NCI-H2107 treated with DMSO at 0.1 percent for 48 hours (cell line): Measurements from ENCODE around the gene BTRC.
"Not testable (repeated sequence)": the region's sequence is repeated elsewhere in the genome, so short reads cannot be mapped to it uniquely, and the experiment has no call there.

Experiments used
- DNase-seq: peaks from one replicate; lab custom pipeline; 2025; ENCODE audit not compliant: unreplicated experiment; lab: John Stamatoyannopoulos, UW

The BTRC gene

GRCh38 chr10:101353692-101354327 is at the start of gene BTRC:
BTRC (plus strand) TSS chr10:101354165; CDS start chr10:101354181, 16 bp downstream.
- peak; percentile 92 for DNase-seq

DNA sequence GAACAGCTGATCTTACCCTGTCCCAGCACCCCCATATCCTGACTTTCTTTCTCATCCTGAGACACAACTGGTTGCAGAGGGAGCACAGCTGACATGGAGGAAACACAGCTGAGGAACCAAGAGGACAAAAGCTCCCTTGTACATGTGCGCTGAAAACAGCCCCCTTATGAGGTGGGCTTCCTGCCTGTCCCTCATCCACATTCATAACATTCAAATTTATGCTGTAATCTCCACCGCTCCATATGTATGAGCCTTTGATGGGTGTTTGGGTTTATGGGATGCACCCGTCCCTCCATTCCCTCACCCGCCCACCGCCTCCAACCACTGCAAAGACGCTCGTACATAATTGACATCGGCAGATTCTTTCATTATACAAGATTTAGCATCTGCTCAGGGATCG is 49.6 kb upstream of the BTRC start:
- no peak for DNase-seq

DNA sequence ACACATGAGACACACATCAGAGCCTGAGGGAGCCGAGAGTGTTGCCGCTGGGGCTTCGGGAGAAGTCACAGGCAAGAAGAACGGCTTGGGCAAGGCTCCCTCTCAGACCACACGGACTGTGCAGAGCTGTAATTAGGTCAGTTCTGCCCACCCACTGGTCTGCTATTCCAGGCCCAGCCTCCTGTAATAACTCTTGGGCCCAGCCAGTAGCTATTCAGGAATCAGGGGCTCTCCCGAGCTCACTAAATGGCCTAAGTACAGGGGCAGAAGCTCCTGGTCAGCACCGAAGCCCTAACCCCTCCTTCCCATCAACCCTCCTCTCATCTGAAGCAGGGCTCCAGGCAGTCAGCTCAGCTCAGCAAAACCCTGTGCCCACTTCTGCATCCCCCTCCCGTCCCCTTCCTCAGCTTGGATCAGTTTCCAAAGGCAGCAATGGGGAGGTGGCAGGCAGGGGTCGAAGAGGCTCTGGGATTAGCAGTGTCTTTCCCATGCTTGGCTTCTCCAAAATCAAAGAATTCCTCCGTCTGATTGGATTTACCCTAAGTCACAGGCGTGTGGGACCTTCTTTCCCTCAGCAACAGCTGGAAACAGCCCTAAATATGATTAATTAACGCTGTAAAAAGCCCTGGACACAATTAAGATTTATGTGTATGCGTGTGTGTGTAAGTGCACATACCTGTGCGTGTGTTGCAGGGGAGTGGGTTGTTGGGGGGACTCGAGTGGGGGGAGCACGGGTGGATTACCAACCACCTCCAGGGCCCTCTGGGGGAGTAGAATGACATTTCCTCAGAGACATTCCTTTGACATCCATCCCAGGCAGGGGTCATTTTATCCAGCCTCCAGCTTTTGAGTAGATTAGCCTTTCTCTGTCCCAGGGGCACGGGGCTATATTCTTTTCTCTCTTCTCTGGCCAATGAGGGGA is 48.4 kb upstream of the BTRC start:
- DNase-seq, result no peak

GRCh38 chr10:101308051-101308450 is 45.9 kb upstream of the BTRC start:
- no peak for DNase-seq

- no peak for DNase-seq
These were observed 43.3 kb upstream of the BTRC start for GRCh38 chr10:101310529-101311184.

- no peak for DNase-seq
These were observed 42.5 kb upstream of the BTRC start for GRCh38 chr10:101311185-101312066.

DNA sequence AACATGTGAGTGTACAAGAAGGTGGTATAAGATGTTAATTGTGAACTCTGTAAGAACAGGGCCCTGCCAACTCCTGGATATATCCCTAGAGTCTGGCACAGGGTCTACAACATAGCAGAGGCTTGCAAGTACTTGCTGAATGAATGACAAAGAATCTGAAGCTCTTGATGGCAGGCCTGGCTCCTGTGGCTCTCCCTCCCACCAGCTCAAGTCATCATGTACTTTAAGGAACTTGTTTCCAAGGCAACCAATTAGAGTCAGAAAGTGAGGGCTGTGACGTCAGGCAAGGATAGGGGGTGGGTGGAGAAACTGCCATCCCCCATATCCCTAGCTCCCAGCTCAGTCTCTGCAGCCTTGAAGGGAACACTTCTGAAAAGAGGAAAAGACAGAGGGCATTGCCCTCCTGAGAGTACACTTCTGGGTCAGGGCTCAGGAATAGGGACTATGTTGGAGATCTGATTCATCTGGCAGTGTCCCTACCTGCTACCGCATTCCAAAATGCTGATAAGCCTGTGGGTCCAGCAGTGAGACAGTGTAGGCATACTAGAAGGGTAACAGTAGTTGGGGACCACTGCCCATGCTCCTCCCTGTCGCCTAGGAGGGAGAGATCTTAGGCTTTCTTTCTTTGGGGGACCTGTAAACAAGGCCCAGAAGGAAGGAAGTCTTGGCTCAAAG is 34.6 kb upstream of the BTRC start:
- no peak for DNase-seq

- no peak for DNase-seq
These were observed 32.9 kb upstream of the BTRC start for GRCh38 chr10:101321073-101321472.

GRCh38 chr10:101322266-101323108 is 31.5 kb upstream of the BTRC start:
- no peak for DNase-seq

GRCh38 chr10:101323495-101323894 is 30.5 kb upstream of the BTRC start:
- no peak for DNase-seq

GRCh38 chr10:101327454-101327853 is 26.5 kb upstream of the BTRC start:
- DNase-seq, result not testable (repeated sequence)

GRCh38 chr10:101329341-101330032 is 24.5 kb upstream of the BTRC start:
- DNase-seq, result no peak

DNA sequence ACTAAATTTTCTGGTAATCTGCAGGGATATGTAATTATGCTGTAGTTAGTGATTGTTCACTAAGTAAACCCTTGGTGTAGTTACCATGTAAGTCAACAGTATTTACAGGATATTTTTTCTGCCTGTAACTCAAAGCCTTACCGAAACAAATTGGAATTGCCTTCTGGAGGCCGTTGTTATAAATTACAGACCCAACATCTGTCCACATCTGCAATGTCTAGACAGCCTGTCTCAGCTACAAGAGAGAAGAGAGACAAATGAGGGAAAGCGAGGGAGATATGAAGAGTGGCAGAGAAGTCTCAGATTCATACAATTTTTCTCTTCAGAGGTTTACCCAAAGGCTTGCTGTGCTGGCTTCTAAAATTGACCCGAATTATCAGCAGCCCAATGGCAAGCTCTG is 23.7 kb upstream of the BTRC start:
- DNase-seq, result no peak

DNA sequence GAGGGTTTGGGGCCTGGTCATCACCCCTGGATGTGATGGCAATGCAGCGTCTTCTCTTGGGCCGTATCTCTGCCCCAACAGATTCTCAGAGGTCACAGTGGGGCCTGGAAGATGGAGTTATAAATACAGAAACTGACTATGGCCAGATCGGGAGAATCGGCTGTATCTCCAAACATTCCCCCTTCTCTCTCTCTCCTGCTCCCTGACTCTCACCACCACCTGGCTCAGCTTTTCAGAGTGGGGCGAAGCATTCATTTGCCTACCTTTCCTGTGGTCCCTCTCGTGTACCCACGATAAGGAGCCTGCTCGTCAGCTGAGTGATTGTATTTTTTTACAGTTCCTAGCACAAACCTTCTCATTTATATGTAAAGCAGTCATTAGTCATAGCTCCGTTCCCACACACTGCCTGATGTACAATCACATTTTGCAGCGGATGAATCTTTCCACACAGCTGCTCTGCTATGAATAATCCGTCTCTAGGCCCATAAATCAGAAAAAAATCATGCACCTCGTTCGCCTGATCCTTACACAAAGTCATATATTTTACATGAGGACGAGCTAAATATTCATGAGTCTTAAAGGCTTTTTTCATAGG is 23.2 kb upstream of the BTRC start:
- DNase-seq, result no peak

DNA sequence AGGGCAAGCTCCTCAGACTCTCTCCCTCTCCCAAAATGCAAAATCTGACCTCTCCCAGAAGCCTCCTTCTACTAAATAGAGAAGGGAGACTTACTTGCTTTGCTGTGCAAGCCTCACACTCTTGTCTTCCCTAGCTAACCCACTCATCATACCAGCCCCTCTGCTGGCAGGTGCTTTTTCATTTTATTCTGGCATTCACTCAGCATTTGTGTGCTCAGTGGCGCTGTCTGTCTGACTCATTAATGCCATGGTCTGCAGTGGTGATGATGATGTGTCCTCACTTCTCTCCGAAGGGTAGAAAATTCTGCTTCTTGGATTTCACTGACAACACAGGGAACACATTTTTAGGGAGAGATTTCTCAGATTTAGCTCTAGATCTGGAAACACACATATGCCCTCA is 22.0 kb upstream of the BTRC start:
- no peak for DNase-seq

GRCh38 chr10:101334259-101334658 is 19.7 kb upstream of the BTRC start:
- not testable (repeated sequence) for DNase-seq

GRCh38 chr10:101336382-101336781 is 17.6 kb upstream of the BTRC start:
- no peak for DNase-seq

- no peak for DNase-seq
These were observed 16.1 kb upstream of the BTRC start for GRCh38 chr10:101337836-101338235.
